Coronary artery (tissue), 2 donors: Measurements from ENCODE around the gene RALGPS1.

Experiments used
- DNase-seq: peaks from one replicate; pipeline ENCODE4 v3.0.0-alpha.2; 2017; ENCODE audit warnings: low spot score
- H3K27ac ChIP-seq, 2 donors: fragments of 200-600 bp; sonication (generic); one replicate each; pipeline ENCODE4 v1.5.1; 2016 to 2019
- H3K4me3 ChIP-seq: fragments of 200-600 bp; sonication (generic); 2 replicates; pipeline ENCODE4 v1.5.1; 2016; ENCODE audit warnings: mild to moderate bottlenecking, moderate library complexity
- CTCF ChIP-seq: fragments of 200-600 bp; sonication (generic); IDR thresholded peaks from one replicate; pipeline ENCODE4 v1.5.1; 2019; ENCODE audit warnings: antibody characterized with exemption

The RALGPS1 gene

GRCh38 chr9:127212453-127212852 lies 297.9 kb downstream of the RALGPS1 start:
- DNase-seq = no peak
- no peak for TF ChIP-seq CTCF
- H3K27ac ChIP-seq = no peak overlapping the region
- no peak overlapping the region for H3K4me3 ChIP-seq

- no peak for DNase-seq
- H3K27ac ChIP-seq = no peak overlapping the region
Observed at GRCh38 chr9:127213859-127214258, 299.3 kb downstream of the RALGPS1 start.

GRCh38 chr9:127214421-127215267 lies 300.1 kb downstream of the RALGPS1 start:
- peak; percentile 46 for TF ChIP-seq CTCF
- DNase-seq = no peak
- Histone ChIP-seq H3K4me3 (no peak overlapping the region), H3K27ac (no peak overlapping the region)

More at GRCh38 chr9:127213859-127214258, 299.3 kb downstream of the RALGPS1 start:
- no peak for TF ChIP-seq CTCF
- H3K4me3 ChIP-seq = no peak overlapping the region

GRCh38 chr9:127215268-127216209 lies 301.0 kb downstream of the RALGPS1 start:
- no peak for DNase-seq
- no peak overlapping the region for H3K27ac ChIP-seq
- TF ChIP-seq CTCF = no peak
- H3K4me3 ChIP-seq = no peak overlapping the region

GRCh38 chr9:127216210-127216887 lies 301.8 kb downstream of the RALGPS1 start:
- no peak for TF ChIP-seq CTCF
- Histone ChIP-seq H3K4me3 (no peak overlapping the region), H3K27ac (no peak overlapping the region)
- no peak for DNase-seq

- H3K27ac ChIP-seq = no peak overlapping the region
- DNase-seq = no peak
Observed at GRCh38 chr9:127216888-127217217, 302.3 kb downstream of the RALGPS1 start.

More at GRCh38 chr9:127216888-127217217, 302.3 kb downstream of the RALGPS1 start:
- no peak overlapping the region for H3K4me3 ChIP-seq
- no peak for TF ChIP-seq CTCF
